ENCODE data around the gene G2E3. TPM values are rescaled to one million over a fixed set of nuclear protein-coding genes. Genes with fewer than 3 reads are reported as not detected.
"Not testable (repeated sequence)": the region's sequence is repeated elsewhere in the genome, so short reads cannot be mapped to it uniquely, and the experiment has no call there.

The G2E3 gene
- total and polyA plus RNA-seq, 2 of the 4 experiments (the other 2 are of a cell fraction) = 9.6 to 19.4 TPM

- peaks cover 5 to 40% of the 10 kb centered on the region in 2 experiments; a peak in 3 of 4 replicates for H3K79me1 ChIP-seq (ENCODE audit: low read depth in 1 of 2, low read length in 2 of 2)
- BruUV-seq (replicated peaks); H3K56ac ChIP-seq (ENCODE audit: extremely low read depth, insufficient read depth, low read length); intact Hi-C loops (cut with micrococcal nuclease); H2AK9ac ChIP-seq (replicated peaks; ENCODE audit: low read depth, low read length, poor library complexity); H3K27me3 ChIP-seq (ENCODE audit: control insufficient read depth, insufficient read depth, low read length); H3K4me1 ChIP-seq (ENCODE audit: control insufficient read depth, insufficient read depth, low read length); H3K4me3 ChIP-seq (ENCODE audit: insufficient read depth, low read depth, low read length); dilution Hi-C loops (cut with HindIII; ENCODE audit: low sequenced_read_pairs, unreplicated experiment); H3K4ac ChIP-seq (ENCODE audit: low read depth, low read length); H3K14ac ChIP-seq (replicated peaks; ENCODE audit: low read depth, low read length); H2AK5ac ChIP-seq (ENCODE audit: low read depth, low read length); in situ Hi-C loops (cut with MboI; ENCODE audit: low sequenced_read_pairs); H3K9me3 ChIP-seq (ENCODE audit: control insufficient read depth, insufficient read depth, low read length); H2BK120ac ChIP-seq (ENCODE audit: low read depth, low read length); CTCF ChIA-PET; H3K9ac ChIP-seq (ENCODE audit: low read depth, low read length); H3K27ac ChIP-seq (ENCODE audit: insufficient read depth, low read length); H4K8ac ChIP-seq (ENCODE audit: low read depth in 2 of 2, low read length in 2 of 2); POLR2A ChIA-PET (ENCODE audit: unreplicated experiment); H2AFZ ChIP-seq (replicated peaks; ENCODE audit: low read length, poor library complexity); H3K4me2 ChIP-seq (ENCODE audit: low read depth, low read length); H4K91ac ChIP-seq (ENCODE audit: insufficient read depth, low read depth, low read length); H3K18ac ChIP-seq (ENCODE audit: low read depth, low read length); H3K36me3 ChIP-seq (ENCODE audit: control insufficient read depth, insufficient read depth, low read length); H2BK20ac ChIP-seq (ENCODE audit: low read depth, low read length); ATAC-seq (ENCODE audit: low read depth); H2BK5ac ChIP-seq (ENCODE audit: low read depth, low read length, poor library complexity, severe bottlenecking); DNase-seq; H2BK15ac ChIP-seq (ENCODE audit: low read depth, low read length); H4K5ac ChIP-seq (ENCODE audit: low read depth, low read length); H3K23ac ChIP-seq (ENCODE audit: low read depth, low read length): not testable (repeated sequence)
- WGBS, 2 experiments (ENCODE audit: extremely low coverage in 2 of 2, insufficient read length in 1 of 2) = no CpG with 5 or more reads among the region's 3 CpGs
- peaks cover 28% of the 10 kb centered on the region for H4K20me1 ChIP-seq (ENCODE audit: insufficient read depth, low read length)
- H3K9me1 ChIP-seq (ENCODE audit: insufficient read depth, low read length) = peaks cover 11% of the 10 kb centered on the region
Observed at GRCh38 chr14:30574777-30575176, 15.8 kb downstream of the G2E3 start.

GRCh38 chr14:30576333-30576732 is 17.4 kb downstream of the G2E3 start:
- DNase-seq; H3K27me3 ChIP-seq (ENCODE audit: control insufficient read depth, insufficient read depth, low read length); ATAC-seq (ENCODE audit: low read depth); H3K9ac ChIP-seq (ENCODE audit: low read depth, low read length); H4K91ac ChIP-seq (ENCODE audit: insufficient read depth, low read depth, low read length); H3K4ac ChIP-seq (ENCODE audit: low read depth, low read length); BruUV-seq (replicated peaks); H2AFZ ChIP-seq (replicated peaks; ENCODE audit: low read length, poor library complexity); H3K18ac ChIP-seq (ENCODE audit: low read depth, low read length); CTCF ChIA-PET; H2AK5ac ChIP-seq (ENCODE audit: low read depth, low read length); H3K56ac ChIP-seq (ENCODE audit: extremely low read depth, insufficient read depth, low read length); in situ Hi-C loops (cut with MboI; ENCODE audit: low sequenced_read_pairs); H3K4me2 ChIP-seq (ENCODE audit: low read depth, low read length); H2BK120ac ChIP-seq (ENCODE audit: low read depth, low read length); POLR2A ChIA-PET (ENCODE audit: unreplicated experiment); H4K8ac ChIP-seq (ENCODE audit: low read depth in 2 of 2, low read length in 2 of 2); H3K4me3 ChIP-seq (ENCODE audit: insufficient read depth, low read depth, low read length); H2AK9ac ChIP-seq (replicated peaks; ENCODE audit: low read depth, low read length, poor library complexity); H2BK15ac ChIP-seq (ENCODE audit: low read depth, low read length); H3K36me3 ChIP-seq (ENCODE audit: control insufficient read depth, insufficient read depth, low read length); H4K5ac ChIP-seq (ENCODE audit: low read depth, low read length); H2BK20ac ChIP-seq (ENCODE audit: low read depth, low read length); dilution Hi-C loops (cut with HindIII; ENCODE audit: low sequenced_read_pairs, unreplicated experiment); H3K9me3 ChIP-seq (ENCODE audit: control insufficient read depth, insufficient read depth, low read length); H3K27ac ChIP-seq (ENCODE audit: insufficient read depth, low read length); H3K14ac ChIP-seq (replicated peaks; ENCODE audit: low read depth, low read length); H3K23ac ChIP-seq (ENCODE audit: low read depth, low read length); intact Hi-C loops (cut with micrococcal nuclease); H3K4me1 ChIP-seq (ENCODE audit: control insufficient read depth, insufficient read depth, low read length): not testable (repeated sequence)
- Histone ChIP-seq H2BK5ac (ENCODE audit: low read depth, low read length, poor library complexity, severe bottlenecking) (peak overlapping the region; percentile 36), H4K20me1 (ENCODE audit: insufficient read depth, low read length) (peaks cover 34% of the 10 kb centered on the region), H3K9me1 (ENCODE audit: insufficient read depth, low read length) (peaks cover 11% of the 10 kb centered on the region), H3K79me1 (ENCODE audit: low read depth in 1 of 2, low read length in 2 of 2) (peaks cover 7 to 50% of the 10 kb centered on the region in 2 experiments; a peak in 3 of 4 replicates)
- WGBS, 2 experiments (ENCODE audit: extremely low coverage in 2 of 2, insufficient read length in 1 of 2) = no CpG with 5 or more reads among the region's 1 CpG

Measured in IMR-90 (cell line).